ENCODE measurements around the gene CEP20. TPM values are rescaled to one million over a fixed set of nuclear protein-coding genes. Genes with fewer than 3 reads are reported as not detected.
"Not testable (repeated sequence)": the region's sequence is repeated elsewhere in the genome, so short reads cannot be mapped to it uniquely, and the experiment has no call there.

The CEP20 gene
- total RNA-seq, 1 donor from 2014 or later: 36.4 TPM

DNA sequence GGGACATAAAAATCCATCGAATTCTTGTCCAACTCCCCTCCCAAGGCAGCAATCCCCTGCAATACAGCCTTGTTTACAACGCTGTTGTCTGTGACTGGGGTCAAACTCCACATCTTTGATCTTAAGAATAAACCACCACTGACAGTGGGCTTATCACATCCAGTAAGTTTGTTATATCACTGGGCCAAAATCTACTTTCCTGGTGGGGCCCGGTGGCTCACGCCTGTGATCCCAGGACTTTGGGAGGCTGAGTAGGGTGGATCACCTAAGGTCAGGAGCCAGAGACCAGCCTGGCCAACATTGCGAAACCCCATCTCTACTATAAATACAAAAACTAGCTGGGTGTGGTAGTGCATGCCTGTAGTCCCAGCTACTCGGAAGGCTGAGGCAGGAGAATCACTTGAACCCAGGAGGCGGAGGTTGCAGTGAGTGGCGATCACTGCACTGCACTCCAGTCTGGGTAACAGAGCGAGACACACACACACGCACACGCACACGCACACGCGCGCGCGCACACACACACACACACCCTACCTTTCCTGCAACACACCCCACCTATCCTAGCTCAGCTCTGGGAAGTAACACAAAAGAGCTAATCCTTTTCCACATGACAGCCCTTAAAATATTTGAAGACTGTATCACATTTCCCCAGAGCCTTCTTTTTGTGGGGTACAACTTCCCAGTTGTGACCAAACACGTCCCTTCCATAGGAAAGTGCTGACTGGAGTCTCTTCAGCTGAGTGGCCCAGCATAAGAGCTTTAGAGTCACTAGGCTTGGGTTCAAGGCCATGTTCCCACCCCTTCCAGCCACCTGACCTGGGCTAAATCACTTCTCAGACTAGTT, 40.1 kb upstream of the CEP20 start:
- intact Hi-C loops (cut with micrococcal nuclease): no loop called here
- ATAC-seq (ENCODE audit: low read depth) (no peak), DNase-seq (no peak)
- CTCF ChIA-PET: no interaction called here
- Mint-ChIP-seq H3K4me1 (no peaks in the 10 kb centered on the region), H3K27ac (no peak overlapping the region), H3K9me3 (no peaks in the 10 kb centered on the region), H3K27me3 (peaks cover 2% of the 10 kb centered on the region), H3K36me3 (ENCODE audit: low read depth) (no peaks in the 10 kb centered on the region), H3K4me3 (no peak overlapping the region)
- POLR2A ChIA-PET: interaction anchor here (0.6 kb wide), 1 partner anchor 41 kb away, joined by 3 read pairs; no protein-coding TSS in a partner anchor
- TF ChIP-seq, protein P1, sequence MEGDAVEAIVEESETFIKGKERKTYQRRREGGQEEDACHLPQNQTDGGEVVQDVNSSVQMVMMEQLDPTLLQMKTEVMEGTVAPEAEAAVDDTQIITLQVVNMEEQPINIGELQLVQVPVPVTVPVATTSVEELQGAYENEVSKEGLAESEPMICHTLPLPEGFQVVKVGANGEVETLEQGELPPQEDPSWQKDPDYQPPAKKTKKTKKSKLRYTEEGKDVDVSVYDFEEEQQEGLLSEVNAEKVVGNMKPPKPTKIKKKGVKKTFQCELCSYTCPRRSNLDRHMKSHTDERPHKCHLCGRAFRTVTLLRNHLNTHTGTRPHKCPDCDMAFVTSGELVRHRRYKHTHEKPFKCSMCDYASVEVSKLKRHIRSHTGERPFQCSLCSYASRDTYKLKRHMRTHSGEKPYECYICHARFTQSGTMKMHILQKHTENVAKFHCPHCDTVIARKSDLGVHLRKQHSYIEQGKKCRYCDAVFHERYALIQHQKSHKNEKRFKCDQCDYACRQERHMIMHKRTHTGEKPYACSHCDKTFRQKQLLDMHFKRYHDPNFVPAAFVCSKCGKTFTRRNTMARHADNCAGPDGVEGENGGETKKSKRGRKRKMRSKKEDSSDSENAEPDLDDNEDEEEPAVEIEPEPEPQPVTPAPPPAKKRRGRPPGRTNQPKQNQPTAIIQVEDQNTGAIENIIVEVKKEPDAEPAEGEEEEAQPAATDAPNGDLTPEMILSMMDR (IDR thresholded peaks at IDR 0.05): no peak

DNA sequence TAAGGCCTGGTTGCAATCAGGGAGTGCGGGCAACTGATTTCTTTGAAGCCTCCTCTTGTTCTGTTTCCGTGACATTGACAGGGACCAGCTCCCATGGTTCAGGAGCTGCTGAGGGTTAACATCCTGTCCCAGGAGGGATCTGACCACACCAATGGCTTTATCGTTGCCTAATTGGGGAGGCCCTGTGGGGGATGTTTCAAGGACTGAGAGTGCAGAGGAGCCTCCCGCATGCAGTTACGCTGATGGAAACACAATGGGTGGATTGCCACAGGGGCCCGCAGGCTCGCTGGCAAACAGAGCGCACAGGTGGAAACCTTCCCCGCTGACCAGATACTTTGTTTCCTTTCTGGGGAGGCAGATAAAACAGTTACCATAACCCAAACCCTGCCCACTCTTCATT, 37.2 kb upstream of the CEP20 start:
- H3K9me3 Mint-ChIP-seq: no peaks in the 10 kb centered on the region
- no peaks in the 10 kb centered on the region for H3K36me3 Mint-ChIP-seq (ENCODE audit: low read depth)
- intact Hi-C loops (cut with micrococcal nuclease): no loop called here
- DNase-seq (no peak), ATAC-seq (ENCODE audit: low read depth) (no peak)
- ChIA-PET POLR2A (no interaction called here), CTCF (no interaction called here)
- H3K27ac Mint-ChIP-seq: no peak overlapping the region
- no peaks in the 10 kb centered on the region for H3K4me1 Mint-ChIP-seq
- TF ChIP-seq, protein P1 (IDR thresholded peaks at IDR 0.05): no peak
- H3K4me3 Mint-ChIP-seq: no peak overlapping the region
- no peaks in the 10 kb centered on the region for H3K27me3 Mint-ChIP-seq

GRCh38 chr16:15924996-15925395, 36.6 kb upstream of the CEP20 start:
- DNase-seq (no peak), ATAC-seq (ENCODE audit: low read depth) (no peak)
- Mint-ChIP-seq H3K27me3 (no peaks in the 10 kb centered on the region), H3K36me3 (ENCODE audit: low read depth) (no peaks in the 10 kb centered on the region), H3K27ac (no peak overlapping the region), H3K4me1 (no peaks in the 10 kb centered on the region), H3K4me3 (no peak overlapping the region), H3K9me3 (no peaks in the 10 kb centered on the region)
- intact Hi-C loops (cut with micrococcal nuclease): no loop called here
- ChIA-PET POLR2A (no interaction called here), CTCF (no interaction called here)
- TF ChIP-seq, protein P1 (IDR thresholded peaks at IDR 0.05): no peak

- Mint-ChIP-seq H3K9me3 (peaks cover 2% of the 10 kb centered on the region), H3K4me3 (no peak overlapping the region), H3K27ac (no peak overlapping the region), H3K27me3 (no peaks in the 10 kb centered on the region), H3K4me1 (no peaks in the 10 kb centered on the region), H3K36me3 (ENCODE audit: low read depth) (no peaks in the 10 kb centered on the region)
- POLR2A ChIA-PET: no interaction called here
- CTCF ChIA-PET: no interaction called here
- intact Hi-C loops (cut with micrococcal nuclease): no loop called here
- ATAC-seq (ENCODE audit: low read depth): no peak
- DNase-seq: no peak
- TF ChIP-seq, protein P1 (IDR thresholded peaks at IDR 0.05): no peak
Observed at GRCh38 chr16:15919331-15919730, 30.9 kb upstream of the CEP20 start.

DNA sequence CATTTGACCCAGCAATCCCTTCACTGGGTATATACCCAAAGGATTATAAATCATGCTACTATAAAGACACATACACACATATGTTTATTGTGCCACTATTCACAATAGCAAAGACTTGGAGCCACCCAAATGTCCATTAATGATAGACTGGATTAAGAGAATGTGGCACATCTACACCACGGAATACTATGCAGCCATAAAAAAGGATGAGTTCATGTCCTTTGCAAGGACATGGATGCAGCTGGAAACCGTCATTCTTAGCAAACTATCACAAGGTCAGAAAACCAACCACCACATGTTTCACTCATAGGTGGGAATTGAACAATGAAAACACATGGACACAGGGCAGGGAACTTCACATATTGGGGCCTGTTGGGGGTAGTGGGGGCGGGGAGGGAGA, 29.9 kb upstream of the CEP20 start:
- H3K4me3 Mint-ChIP-seq; H3K4me1 Mint-ChIP-seq; H3K36me3 Mint-ChIP-seq (ENCODE audit: low read depth); DNase-seq; ATAC-seq (ENCODE audit: low read depth); intact Hi-C loops (cut with micrococcal nuclease); H3K9me3 Mint-ChIP-seq; POLR2A ChIA-PET; CTCF ChIA-PET; H3K27me3 Mint-ChIP-seq; H3K27ac Mint-ChIP-seq: not testable (repeated sequence)

Measured in activated B cell treated with CpG ODN at 0.5 μM for 24 hours (primary cell).